LNCaP clone FGC (cell line): Measurements from ENCODE around the gene ARHGAP12.
A peak's percentile ranks its signal among the peaks of the same experiment; 100 is the strongest.

Experiments used
- DNase-seq: peaks from one replicate; pipeline ENCODE4 v3.0.0-alpha.2; 2011; ENCODE audit warnings: low read depth
- H3K4me3 ChIP-seq: 2 replicates; pipeline ENCODE4 v1.5.1; 2011; ENCODE audit warnings: mild to moderate bottlenecking, low read depth, low read length, control low read depth
- TF ChIP-seq, protein P1 (sequence below): IDR thresholded peaks from 2 replicates; pipeline ENCODE4 v1.5.1; 2012; ENCODE audit warnings: mild to moderate bottlenecking; ENCODE audit not compliant: control insufficient read depth, insufficient read depth; ENCODE audit errors: extremely low read depth

Gene ARHGAP12

DNA sequence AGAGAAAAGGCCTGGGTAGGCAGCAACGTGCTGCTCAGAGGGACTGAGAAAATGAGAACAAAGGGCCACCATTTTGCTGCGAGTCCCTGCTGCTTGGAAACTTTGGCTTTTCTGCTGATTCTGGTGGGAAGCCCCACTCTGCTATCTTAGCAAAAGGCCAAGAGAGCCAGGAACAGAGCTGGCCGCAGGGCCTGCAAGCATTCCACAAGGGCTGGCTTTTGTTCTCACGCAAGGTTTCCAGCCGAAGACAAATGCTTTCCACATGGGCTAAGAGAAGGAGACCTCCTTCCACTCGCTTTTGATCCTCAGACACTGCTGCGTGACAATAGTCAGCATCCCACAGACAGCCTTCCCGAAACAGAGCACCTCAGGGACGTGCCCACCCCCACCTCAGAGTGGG lies 163.1 kb downstream of the ARHGAP12 start:
- H3K4me3 ChIP-seq, result no peak overlapping the region

DNA sequence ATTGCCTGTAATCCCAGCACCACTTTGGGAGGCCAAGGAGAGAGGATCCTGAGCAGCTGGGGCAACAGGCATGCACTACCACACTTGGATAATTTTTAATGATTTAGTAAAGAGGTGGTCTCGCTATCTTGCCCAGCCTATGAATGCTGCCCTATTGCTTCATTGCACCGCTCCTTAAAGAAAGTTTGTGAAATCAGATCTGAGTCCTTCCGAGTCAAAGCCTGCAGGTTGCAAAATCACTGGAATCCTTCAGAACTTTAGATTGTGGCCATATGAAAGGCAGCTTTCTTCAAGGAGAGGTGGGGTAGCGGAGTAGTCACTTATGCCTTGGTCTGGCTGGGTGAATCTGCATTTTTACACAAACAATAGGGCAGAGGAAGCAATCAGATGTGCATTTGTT lies 166.3 kb downstream of the ARHGAP12 start:
- no peak overlapping the region for H3K4me3 ChIP-seq
- DNase-seq, result no peak
- TF ChIP-seq, protein P1, sequence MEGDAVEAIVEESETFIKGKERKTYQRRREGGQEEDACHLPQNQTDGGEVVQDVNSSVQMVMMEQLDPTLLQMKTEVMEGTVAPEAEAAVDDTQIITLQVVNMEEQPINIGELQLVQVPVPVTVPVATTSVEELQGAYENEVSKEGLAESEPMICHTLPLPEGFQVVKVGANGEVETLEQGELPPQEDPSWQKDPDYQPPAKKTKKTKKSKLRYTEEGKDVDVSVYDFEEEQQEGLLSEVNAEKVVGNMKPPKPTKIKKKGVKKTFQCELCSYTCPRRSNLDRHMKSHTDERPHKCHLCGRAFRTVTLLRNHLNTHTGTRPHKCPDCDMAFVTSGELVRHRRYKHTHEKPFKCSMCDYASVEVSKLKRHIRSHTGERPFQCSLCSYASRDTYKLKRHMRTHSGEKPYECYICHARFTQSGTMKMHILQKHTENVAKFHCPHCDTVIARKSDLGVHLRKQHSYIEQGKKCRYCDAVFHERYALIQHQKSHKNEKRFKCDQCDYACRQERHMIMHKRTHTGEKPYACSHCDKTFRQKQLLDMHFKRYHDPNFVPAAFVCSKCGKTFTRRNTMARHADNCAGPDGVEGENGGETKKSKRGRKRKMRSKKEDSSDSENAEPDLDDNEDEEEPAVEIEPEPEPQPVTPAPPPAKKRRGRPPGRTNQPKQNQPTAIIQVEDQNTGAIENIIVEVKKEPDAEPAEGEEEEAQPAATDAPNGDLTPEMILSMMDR, result no peak

More for the DNA sequence above, 163.1 kb downstream of the ARHGAP12 start:
- DNase-seq, result no peak
- TF ChIP-seq, protein P1, result no peak

DNA sequence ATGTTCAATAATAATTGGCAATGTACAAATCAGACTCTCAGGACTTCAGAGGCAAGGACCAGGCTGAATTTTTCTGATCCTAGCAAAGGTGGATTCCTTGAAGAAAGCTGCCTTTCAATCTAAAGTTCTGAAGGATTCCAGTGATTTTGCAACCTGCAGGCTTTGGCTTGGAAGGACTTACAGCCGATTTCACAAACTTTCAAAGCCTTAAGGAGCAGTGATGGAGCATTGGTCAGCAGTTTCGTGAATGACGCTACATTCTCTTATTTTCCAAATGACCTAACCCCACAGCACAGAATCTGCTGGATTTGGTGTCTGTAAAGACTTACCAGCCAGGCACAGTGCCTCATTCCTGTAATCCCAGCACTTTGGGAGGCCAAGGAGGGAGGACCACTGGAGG lies 167.5 kb downstream of the ARHGAP12 start:
- no peak for DNase-seq
- H3K4me3 ChIP-seq, result no peak overlapping the region
- TF ChIP-seq, protein P1, result no peak

DNA sequence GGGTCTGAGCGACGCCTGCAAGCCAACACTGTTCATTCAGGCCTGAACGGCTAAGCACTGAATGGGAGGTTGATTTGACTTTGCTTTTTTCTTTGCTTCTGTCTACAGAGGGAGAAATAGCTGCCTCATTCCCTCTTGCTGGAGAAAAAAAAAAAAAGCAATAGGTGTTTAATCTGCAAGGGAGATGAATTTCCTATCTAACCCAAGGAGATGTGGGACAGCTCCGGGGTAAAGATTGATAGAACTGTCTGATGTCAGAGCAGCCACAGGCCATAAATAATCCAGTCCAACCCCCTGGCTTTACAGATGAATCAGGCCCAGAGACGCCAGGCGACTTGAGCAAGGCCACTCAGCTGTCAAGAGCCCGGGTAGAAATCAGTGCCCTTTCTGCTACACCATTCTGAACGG lies 168.0 kb downstream of the ARHGAP12 start:
- no peak for DNase-seq
- TF ChIP-seq, protein P1, result no peak

DNA sequence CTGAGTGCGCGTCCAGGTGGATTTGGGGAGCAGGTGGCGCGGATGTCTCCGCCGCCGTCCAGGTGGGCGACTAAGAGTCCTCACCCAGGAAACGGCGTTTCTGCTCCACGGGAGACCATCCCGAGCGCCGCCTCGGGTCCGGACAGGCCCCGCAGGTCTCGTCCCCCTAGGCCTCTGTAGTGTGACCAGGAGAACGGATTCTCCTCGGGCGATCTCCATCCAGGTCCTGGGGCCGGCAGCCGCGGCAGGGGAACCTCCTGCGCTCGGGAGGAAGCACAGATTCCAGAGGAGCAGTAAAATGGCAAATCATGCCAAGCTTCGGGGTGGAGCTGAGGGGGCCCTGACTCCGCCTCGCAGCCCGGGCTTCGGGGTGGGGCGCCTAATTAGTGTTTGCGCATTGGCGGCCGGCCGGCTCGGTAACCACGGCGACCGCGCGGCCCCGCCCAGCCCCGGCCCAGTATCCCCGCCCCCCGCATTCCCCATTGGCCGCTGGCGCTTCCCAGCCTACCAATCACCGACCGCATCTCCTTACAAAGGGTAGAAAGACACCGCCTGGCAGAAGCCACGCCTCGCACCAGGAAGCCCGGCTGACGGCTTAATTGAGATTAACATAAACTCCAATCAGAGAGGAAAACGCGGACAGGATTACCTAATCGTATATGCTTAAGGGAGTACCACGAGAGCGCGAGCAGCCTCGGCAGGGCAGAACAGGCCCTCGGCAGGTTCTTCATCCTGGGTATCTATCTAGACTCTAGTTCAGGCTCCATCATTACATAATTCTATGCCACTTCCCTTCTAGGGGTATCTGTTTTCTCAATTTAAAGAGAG lies 168.6 kb downstream of the ARHGAP12 start:
- peak; percentile 97 for DNase-seq
- H3K4me3 ChIP-seq, result peak overlapping the region; percentile 80
- TF ChIP-seq, protein P1, result no peak

More for the DNA sequence above, 168.0 kb downstream of the ARHGAP12 start:
- H3K4me3 ChIP-seq, result peak overlapping the region; percentile 28

DNA sequence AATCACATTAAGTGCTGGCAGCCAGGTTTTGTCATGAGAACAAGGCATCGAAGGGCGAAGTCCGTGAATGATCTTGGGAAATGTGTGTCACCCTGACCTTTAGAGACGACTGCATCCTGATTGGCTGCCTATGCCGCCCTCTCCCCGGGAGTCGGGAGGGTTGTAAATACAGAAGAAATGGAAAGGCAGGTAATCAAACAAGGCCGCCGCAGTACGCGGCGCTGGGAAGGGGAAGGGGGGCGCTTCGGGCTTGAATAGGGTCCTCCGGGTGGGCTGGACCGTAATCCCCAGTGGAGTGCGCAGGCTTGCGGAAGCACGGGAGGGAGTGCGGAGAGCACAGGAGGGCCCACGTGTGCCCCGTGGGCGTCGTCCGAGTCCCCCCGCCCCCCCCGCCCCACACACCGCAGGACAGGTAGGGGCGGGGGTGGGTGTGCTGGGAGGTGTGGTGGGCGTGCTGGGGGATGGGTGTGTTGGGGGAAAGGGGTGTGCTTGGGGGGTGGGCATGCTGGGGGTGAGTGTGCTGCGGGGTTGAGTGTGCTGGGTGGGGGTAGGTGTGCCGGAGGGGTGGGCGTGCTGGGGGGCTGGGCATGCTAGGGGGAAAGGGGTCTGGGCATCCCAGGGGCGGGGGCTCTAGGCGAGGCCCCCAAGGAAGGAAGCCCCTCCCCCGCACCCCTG lies 169.4 kb downstream of the ARHGAP12 start:
- DNase-seq, result no peak
- H3K4me3 ChIP-seq, result peak overlapping the region; percentile 80
- TF ChIP-seq, protein P1, result no peak

DNA sequence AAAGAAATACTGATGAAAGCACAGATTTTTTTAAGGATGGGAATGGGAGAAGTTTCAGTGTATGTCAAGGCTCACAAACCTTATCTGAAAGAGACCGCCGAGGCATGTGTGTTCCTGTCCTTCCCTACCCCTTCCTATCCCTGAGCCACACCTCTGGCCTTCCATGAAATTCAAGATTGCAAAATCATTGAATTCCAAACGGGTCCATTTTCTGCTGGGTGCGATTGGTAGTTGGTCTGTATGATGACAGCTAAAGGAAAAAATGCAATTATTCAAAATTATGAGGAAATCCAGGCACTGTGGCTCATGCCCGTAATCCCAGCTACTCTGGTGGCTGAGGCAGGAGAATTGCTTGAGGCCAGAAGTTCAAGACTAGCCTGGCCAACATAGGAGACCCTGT lies 170.1 kb downstream of the ARHGAP12 start:
- DNase-seq, result no peak
- H3K4me3 ChIP-seq, result no peak overlapping the region
- TF ChIP-seq, protein P1, result no peak
